Measurements from ENCODE around the gene DHX15. TPM values are rescaled to one million over a fixed set of nuclear protein-coding genes. Genes with fewer than 3 reads are reported as not detected.
A peak's percentile ranks its signal among the peaks of the same experiment; 100 is the strongest.

The DHX15 gene
- total RNA-seq, 1 donor from 2014 or later = 130 TPM

GRCh38 chr4:24527371-24527770 lies 57.0 kb downstream of the DHX15 start:
- Mint-ChIP-seq H3K36me3 (ENCODE audit: low read depth, unreplicated experiment) (peaks cover 5% of the 10 kb centered on the region), H3K27ac (ENCODE audit: unreplicated experiment) (no peak overlapping the region), H3K27me3 (ENCODE audit: low read depth, unreplicated experiment) (no peaks in the 10 kb centered on the region), H3K4me3 (ENCODE audit: unreplicated experiment) (no peak overlapping the region), H3K4me1 (ENCODE audit: low read depth, unreplicated experiment) (peaks cover 1% of the 10 kb centered on the region), H3K9me3 (ENCODE audit: unreplicated experiment) (no peaks in the 10 kb centered on the region)
- Histone ChIP-seq H3K36me3 (ENCODE audit: insufficient read depth, low read length) (peaks cover 45% of the 10 kb centered on the region), H3K27me3 (ENCODE audit: insufficient read depth, low read length) (no peaks in the 10 kb centered on the region), H3K4me1 (ENCODE audit: insufficient read depth, low read length) (no peaks in the 10 kb centered on the region), H3K79me2 (ENCODE audit: insufficient read depth, low read length) (peaks cover 60% of the 10 kb centered on the region), H4K20me1 (ENCODE audit: insufficient read depth, low read length) (peaks cover 36% of the 10 kb centered on the region), H3K9ac (ENCODE audit: low read length) (no peak overlapping the region), H3K27ac (ENCODE audit: low read depth, low read length) (no peak overlapping the region), H3K9me3 (ENCODE audit: insufficient read depth, low read depth, low read length) (no peaks in the 10 kb centered on the region), H3K4me2 (ENCODE audit: low read length) (no peak overlapping the region), H2AFZ (ENCODE audit: low read depth, low read length) (no peak overlapping the region), H3K4me3 (ENCODE audit: insufficient read depth, low read depth, low read length) (no peak overlapping the region)
- FAIRE-seq = no peak
- TF ChIP-seq CTCF (IDR thresholded peaks at IDR 0.05; ENCODE audit: insufficient read depth, low read depth, low read length) = no peak
- no peak for TF ChIP-seq EZH2 (IDR thresholded peaks at IDR 0.05; ENCODE audit: insufficient read depth, low read length)
- DNase-seq (ENCODE audit: low read depth) = no peak

GRCh38 chr4:24521544-24521943 lies 62.8 kb downstream of the DHX15 start:
- DNase-seq (ENCODE audit: low read depth) (no peak), FAIRE-seq (no peak)
- Histone ChIP-seq H3K9ac (ENCODE audit: low read length) (no peak overlapping the region), H4K20me1 (ENCODE audit: insufficient read depth, low read length) (peaks cover 58% of the 10 kb centered on the region), H3K79me2 (ENCODE audit: insufficient read depth, low read length) (peaks cover 57% of the 10 kb centered on the region), H3K4me2 (ENCODE audit: low read length) (no peak overlapping the region), H3K9me3 (ENCODE audit: insufficient read depth, low read depth, low read length) (no peaks in the 10 kb centered on the region), H2AFZ (ENCODE audit: low read depth, low read length) (no peak overlapping the region), H3K36me3 (ENCODE audit: insufficient read depth, low read length) (peaks cover 19% of the 10 kb centered on the region), H3K4me3 (ENCODE audit: insufficient read depth, low read depth, low read length) (no peak overlapping the region), H3K27ac (ENCODE audit: low read depth, low read length) (no peak overlapping the region), H3K27me3 (ENCODE audit: insufficient read depth, low read length) (no peaks in the 10 kb centered on the region), H3K4me1 (ENCODE audit: insufficient read depth, low read length) (peaks cover 7% of the 10 kb centered on the region)
- peaks cover 2% of the 10 kb centered on the region for H3K36me3 Mint-ChIP-seq (ENCODE audit: low read depth, unreplicated experiment)
- H3K4me1 Mint-ChIP-seq (ENCODE audit: low read depth, unreplicated experiment) = peaks cover 17% of the 10 kb centered on the region
- TF ChIP-seq CTCF (IDR thresholded peaks at IDR 0.05; ENCODE audit: insufficient read depth, low read depth, low read length) = no peak
- no peak for TF ChIP-seq EZH2 (IDR thresholded peaks at IDR 0.05; ENCODE audit: insufficient read depth, low read length)
- H3K27me3 Mint-ChIP-seq (ENCODE audit: low read depth, unreplicated experiment) = no peaks in the 10 kb centered on the region
- H3K27ac Mint-ChIP-seq (ENCODE audit: unreplicated experiment) = no peak overlapping the region
- no peak overlapping the region for H3K4me3 Mint-ChIP-seq (ENCODE audit: unreplicated experiment)
- no peaks in the 10 kb centered on the region for H3K9me3 Mint-ChIP-seq (ENCODE audit: unreplicated experiment)

DNA sequence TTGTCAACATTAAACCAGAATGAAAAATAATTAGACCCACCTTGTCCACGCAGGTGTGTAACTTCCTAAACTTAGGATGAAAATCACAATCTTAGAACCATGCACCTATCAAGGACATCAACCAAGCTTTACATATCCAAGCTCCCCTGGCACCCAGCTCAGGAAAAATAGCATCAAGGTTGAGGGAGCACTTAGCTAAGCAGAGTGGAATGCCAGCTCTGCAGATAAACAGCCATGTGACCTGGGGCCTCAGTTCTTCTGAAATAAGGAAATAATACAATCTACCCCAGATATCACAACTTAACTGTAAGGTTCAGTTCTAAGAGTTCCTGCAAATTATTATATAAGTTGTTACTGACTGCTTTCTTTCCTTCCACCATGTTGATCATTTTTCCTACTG lies 64.7 kb downstream of the DHX15 start:
- Histone ChIP-seq H3K4me2 (ENCODE audit: low read length) (peak overlapping the region; percentile 18), H3K9me3 (ENCODE audit: insufficient read depth, low read depth, low read length) (no peaks in the 10 kb centered on the region), H2AFZ (ENCODE audit: low read depth, low read length) (no peak overlapping the region), H3K4me1 (ENCODE audit: insufficient read depth, low read length) (peaks cover 7% of the 10 kb centered on the region), H3K79me2 (ENCODE audit: insufficient read depth, low read length) (peaks cover 43% of the 10 kb centered on the region), H3K4me3 (ENCODE audit: insufficient read depth, low read depth, low read length) (no peak overlapping the region), H3K27ac (ENCODE audit: low read depth, low read length) (peak overlapping the region; percentile 38), H3K27me3 (ENCODE audit: insufficient read depth, low read length) (no peaks in the 10 kb centered on the region), H4K20me1 (ENCODE audit: insufficient read depth, low read length) (peaks cover 61% of the 10 kb centered on the region), H3K9ac (ENCODE audit: low read length) (no peak overlapping the region), H3K36me3 (ENCODE audit: insufficient read depth, low read length) (peaks cover 9% of the 10 kb centered on the region)
- DNase-seq (ENCODE audit: low read depth) (peak; percentile 63), FAIRE-seq (no peak)
- peaks cover 23% of the 10 kb centered on the region for H3K4me1 Mint-ChIP-seq (ENCODE audit: low read depth, unreplicated experiment)
- no peaks in the 10 kb centered on the region for H3K27me3 Mint-ChIP-seq (ENCODE audit: low read depth, unreplicated experiment)
- H3K36me3 Mint-ChIP-seq (ENCODE audit: low read depth, unreplicated experiment) = peaks cover 2% of the 10 kb centered on the region
- TF ChIP-seq EZH2 (IDR thresholded peaks at IDR 0.05; ENCODE audit: insufficient read depth, low read length) (no peak), CTCF (IDR thresholded peaks at IDR 0.05; ENCODE audit: insufficient read depth, low read depth, low read length) (no peak)
- H3K9me3 Mint-ChIP-seq (ENCODE audit: unreplicated experiment) = no peaks in the 10 kb centered on the region
- H3K4me3 Mint-ChIP-seq (ENCODE audit: unreplicated experiment) = no peak overlapping the region
- H3K27ac Mint-ChIP-seq (ENCODE audit: unreplicated experiment) = peak overlapping the region; percentile 54

All from astrocyte (in vitro differentiated cells and primary cell).